Measurements from ENCODE around the gene GABRP. TPM values are rescaled to one million over a fixed set of nuclear protein-coding genes. Genes with fewer than 3 reads are reported as not detected.
"Not testable (repeated sequence)": the region's sequence is repeated elsewhere in the genome, so short reads cannot be mapped to it uniquely, and the experiment has no call there.

The GABRP gene
- total RNA-seq, 2 experiments from 2014 or later = not detected

GRCh38 chr5:170809551-170809950, 26.0 kb downstream of the GABRP start:
- Mint-ChIP-seq H3K27ac (no peak overlapping the region), H3K9me3 (no peaks in the 10 kb centered on the region), H3K36me3 (no peaks in the 10 kb centered on the region), H3K4me1 (no peaks in the 10 kb centered on the region), H3K27me3 (peaks cover 16% of the 10 kb centered on the region), H3K4me3 (no peak overlapping the region)
- no peak for DNase-seq

- Mint-ChIP-seq H3K36me3 (no peaks in the 10 kb centered on the region), H3K4me1 (no peaks in the 10 kb centered on the region), H3K4me3 (no peak overlapping the region), H3K27me3 (peaks cover 16% of the 10 kb centered on the region), H3K9me3 (no peaks in the 10 kb centered on the region), H3K27ac (no peak overlapping the region)
- DNase-seq = no peak
These were observed 28.2 kb downstream of the GABRP start for GRCh38 chr5:170811719-170812118.

GRCh38 chr5:170813231-170813630, 29.7 kb downstream of the GABRP start:
- Mint-ChIP-seq H3K4me3 (no peak overlapping the region), H3K27me3 (peaks cover 16% of the 10 kb centered on the region), H3K4me1 (no peaks in the 10 kb centered on the region), H3K36me3 (no peaks in the 10 kb centered on the region), H3K27ac (no peak overlapping the region), H3K9me3 (no peaks in the 10 kb centered on the region)
- no peak for DNase-seq

GRCh38 chr5:170817195-170817594, 33.7 kb downstream of the GABRP start:
- Mint-ChIP-seq H3K4me3 (no peak overlapping the region), H3K27me3 (no peaks in the 10 kb centered on the region), H3K27ac (no peak overlapping the region), H3K9me3 (no peaks in the 10 kb centered on the region), H3K36me3 (no peaks in the 10 kb centered on the region), H3K4me1 (no peaks in the 10 kb centered on the region)
- no peak for DNase-seq

GRCh38 chr5:170818232-170818631, 34.7 kb downstream of the GABRP start:
- Mint-ChIP-seq H3K9me3 (no peaks in the 10 kb centered on the region), H3K4me1 (no peaks in the 10 kb centered on the region), H3K27ac (no peak overlapping the region), H3K4me3 (no peak overlapping the region), H3K36me3 (no peaks in the 10 kb centered on the region), H3K27me3 (no peaks in the 10 kb centered on the region)
- DNase-seq = no peak

GRCh38 chr5:170819824-170820223, 36.3 kb downstream of the GABRP start:
- Mint-ChIP-seq H3K27me3 (no peaks in the 10 kb centered on the region), H3K27ac (no peak overlapping the region), H3K9me3 (no peaks in the 10 kb centered on the region), H3K4me1 (no peaks in the 10 kb centered on the region), H3K4me3 (no peak overlapping the region), H3K36me3 (no peaks in the 10 kb centered on the region)
- no peak for DNase-seq

- no peak overlapping the region for H3K27ac Mint-ChIP-seq
- DNase-seq = no peak
- no peaks in the 10 kb centered on the region for H3K4me1 Mint-ChIP-seq
- H3K27me3 Mint-ChIP-seq = no peaks in the 10 kb centered on the region
- H3K9me3 Mint-ChIP-seq = no peaks in the 10 kb centered on the region
- H3K36me3 Mint-ChIP-seq = no peaks in the 10 kb centered on the region
- H3K4me3 Mint-ChIP-seq = no peak overlapping the region
These were observed 37.8 kb downstream of the GABRP start for GRCh38 chr5:170821257-170821800.

- Mint-ChIP-seq H3K36me3 (no peaks in the 10 kb centered on the region), H3K27ac (no peak overlapping the region), H3K4me1 (no peaks in the 10 kb centered on the region), H3K4me3 (no peak overlapping the region), H3K9me3 (no peaks in the 10 kb centered on the region), H3K27me3 (no peaks in the 10 kb centered on the region)
- no peak for DNase-seq
These were observed 42.6 kb downstream of the GABRP start for GRCh38 chr5:170826117-170826516.

- Mint-ChIP-seq H3K27me3 (peaks cover 2% of the 10 kb centered on the region), H3K4me1 (no peaks in the 10 kb centered on the region), H3K27ac (no peak overlapping the region), H3K9me3 (peaks cover 5% of the 10 kb centered on the region), H3K36me3 (no peaks in the 10 kb centered on the region), H3K4me3 (no peak overlapping the region)
- DNase-seq = no peak
These were observed 48.7 kb downstream of the GABRP start for GRCh38 chr5:170832241-170832640.

- H3K9me3 Mint-ChIP-seq, H3K27ac Mint-ChIP-seq: not testable (repeated sequence)
These were observed 50.5 kb downstream of the GABRP start for GRCh38 chr5:170833981-170834380.

GRCh38 chr5:170836226-170836625, 52.7 kb downstream of the GABRP start:
- Mint-ChIP-seq H3K9me3 (peaks cover 5% of the 10 kb centered on the region), H3K27me3 (peaks cover 8% of the 10 kb centered on the region), H3K4me3 (no peak overlapping the region), H3K27ac (no peak overlapping the region), H3K4me1 (no peaks in the 10 kb centered on the region), H3K36me3 (no peaks in the 10 kb centered on the region)
- no peak for DNase-seq

More at GRCh38 chr5:170833981-170834380, 50.5 kb downstream of the GABRP start:
- H3K4me1 Mint-ChIP-seq, H3K36me3 Mint-ChIP-seq, H3K27me3 Mint-ChIP-seq, DNase-seq, H3K4me3 Mint-ChIP-seq: not testable (repeated sequence)

- Mint-ChIP-seq H3K4me3 (no peak overlapping the region), H3K4me1 (no peaks in the 10 kb centered on the region), H3K9me3 (no peaks in the 10 kb centered on the region), H3K36me3 (no peaks in the 10 kb centered on the region), H3K27me3 (peaks cover 10% of the 10 kb centered on the region), H3K27ac (no peak overlapping the region)
- DNase-seq = no peak
These were observed 60.3 kb downstream of the GABRP start for GRCh38 chr5:170843870-170844269.

GRCh38 chr5:170844651-170845050, 61.1 kb downstream of the GABRP start:
- peaks cover 10% of the 10 kb centered on the region for H3K27me3 Mint-ChIP-seq
- no peak overlapping the region for H3K27ac Mint-ChIP-seq
- no peaks in the 10 kb centered on the region for H3K4me1 Mint-ChIP-seq
- no peak overlapping the region for H3K4me3 Mint-ChIP-seq
- H3K36me3 Mint-ChIP-seq = no peaks in the 10 kb centered on the region
- no peak for DNase-seq
- no peaks in the 10 kb centered on the region for H3K9me3 Mint-ChIP-seq

- H3K4me3 Mint-ChIP-seq = no peak overlapping the region
These were observed 62.9 kb downstream of the GABRP start for GRCh38 chr5:170846416-170846815.

GRCh38 chr5:170846846-170847245, 63.3 kb downstream of the GABRP start:
- H3K4me1 Mint-ChIP-seq = no peaks in the 10 kb centered on the region
- H3K36me3 Mint-ChIP-seq = no peaks in the 10 kb centered on the region
- no peak for DNase-seq
- no peak overlapping the region for H3K4me3 Mint-ChIP-seq
- no peaks in the 10 kb centered on the region for H3K9me3 Mint-ChIP-seq
- peaks cover 12% of the 10 kb centered on the region for H3K27me3 Mint-ChIP-seq
- no peak overlapping the region for H3K27ac Mint-ChIP-seq

More at GRCh38 chr5:170846416-170846815, 62.9 kb downstream of the GABRP start:
- no peaks in the 10 kb centered on the region for H3K4me1 Mint-ChIP-seq
- no peak for DNase-seq
- H3K27me3 Mint-ChIP-seq = peaks cover 10% of the 10 kb centered on the region
- no peak overlapping the region for H3K27ac Mint-ChIP-seq
- no peaks in the 10 kb centered on the region for H3K9me3 Mint-ChIP-seq
- H3K36me3 Mint-ChIP-seq = no peaks in the 10 kb centered on the region

- no peak for DNase-seq
- H3K9me3 Mint-ChIP-seq = no peaks in the 10 kb centered on the region
- H3K4me3 Mint-ChIP-seq = no peak overlapping the region
- H3K36me3 Mint-ChIP-seq = no peaks in the 10 kb centered on the region
- no peak overlapping the region for H3K27ac Mint-ChIP-seq
- peaks cover 15% of the 10 kb centered on the region for H3K27me3 Mint-ChIP-seq
- H3K4me1 Mint-ChIP-seq = no peaks in the 10 kb centered on the region
These were observed 64.5 kb downstream of the GABRP start for GRCh38 chr5:170848033-170848432.

All from activated naive CD8-positive, alpha-beta T cell treated with anti-CD3 and anti-CD28 coated beads for 36 hours (primary cell).